Measurements from ENCODE around the gene TTC23L.

DNA sequence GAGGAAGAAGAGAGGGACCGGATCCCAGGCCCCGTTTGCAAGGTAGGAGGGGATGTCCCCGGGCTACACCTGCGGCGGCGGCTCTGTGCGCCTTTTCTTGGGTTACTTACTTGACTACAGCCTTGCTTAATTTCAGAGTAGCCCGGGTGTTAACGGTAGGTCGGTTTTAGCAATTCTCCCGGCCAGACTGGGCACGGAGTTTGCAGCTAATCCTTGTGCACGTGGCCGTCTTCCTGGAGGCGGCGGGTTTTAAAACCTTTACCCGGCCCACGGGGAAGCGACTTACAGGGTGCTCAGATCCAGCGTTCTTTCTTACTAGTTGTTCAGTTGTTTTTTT lies 76.9 kb downstream of the TTC23L start:
- TF ChIP-seq, protein P1, sequence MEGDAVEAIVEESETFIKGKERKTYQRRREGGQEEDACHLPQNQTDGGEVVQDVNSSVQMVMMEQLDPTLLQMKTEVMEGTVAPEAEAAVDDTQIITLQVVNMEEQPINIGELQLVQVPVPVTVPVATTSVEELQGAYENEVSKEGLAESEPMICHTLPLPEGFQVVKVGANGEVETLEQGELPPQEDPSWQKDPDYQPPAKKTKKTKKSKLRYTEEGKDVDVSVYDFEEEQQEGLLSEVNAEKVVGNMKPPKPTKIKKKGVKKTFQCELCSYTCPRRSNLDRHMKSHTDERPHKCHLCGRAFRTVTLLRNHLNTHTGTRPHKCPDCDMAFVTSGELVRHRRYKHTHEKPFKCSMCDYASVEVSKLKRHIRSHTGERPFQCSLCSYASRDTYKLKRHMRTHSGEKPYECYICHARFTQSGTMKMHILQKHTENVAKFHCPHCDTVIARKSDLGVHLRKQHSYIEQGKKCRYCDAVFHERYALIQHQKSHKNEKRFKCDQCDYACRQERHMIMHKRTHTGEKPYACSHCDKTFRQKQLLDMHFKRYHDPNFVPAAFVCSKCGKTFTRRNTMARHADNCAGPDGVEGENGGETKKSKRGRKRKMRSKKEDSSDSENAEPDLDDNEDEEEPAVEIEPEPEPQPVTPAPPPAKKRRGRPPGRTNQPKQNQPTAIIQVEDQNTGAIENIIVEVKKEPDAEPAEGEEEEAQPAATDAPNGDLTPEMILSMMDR (IDR thresholded peaks at IDR 0.05; ENCODE audit: poor library complexity) = no peak
- TF ChIP-seq EZH2phosphoT487 (IDR thresholded peaks at IDR 0.05; ENCODE audit: low read depth, severe bottlenecking, unreplicated experiment) = no peak
